RWPE2 (cell line): ENCODE measurements around the gene CDK14.

Experiments used
- ATAC-seq: fragments of 200-7000 bp; cut with Tn5 transposase; 3 replicates; pipeline ENCODE4 v1.9.1; 2021; ENCODE audit warnings: low read depth
- DNase-seq: peaks from one replicate; pipeline ENCODE4 v3.0.0-alpha.2; 2020; ENCODE audit warnings: low spot score
- H3K27ac ChIP-seq: fragments of 450-650 bp; 2 replicates; pipeline ENCODE4 v1.5.1; 2017; ENCODE audit warnings: mild to moderate bottlenecking; ENCODE audit not compliant: poor library complexity, severe bottlenecking
- H3K27me3 ChIP-seq: fragments of 250-450 bp; sonication (Bioruptor Pico); 2 replicates; pipeline ENCODE4 v1.5.1; 2021; ENCODE audit warnings: mild to moderate bottlenecking, moderate library complexity; ENCODE audit not compliant: insufficient read depth, poor library complexity, severe bottlenecking
- H3K36me3 ChIP-seq: fragments of 250-450 bp; sonication (Bioruptor Pico); 2 replicates; pipeline ENCODE4 v1.5.1; 2020; ENCODE audit warnings: low read depth, mild to moderate bottlenecking, moderate library complexity
- H3K4me1 ChIP-seq: fragments of 250-450 bp; sonication (Bioruptor Pico); 2 replicates; pipeline ENCODE4 v1.5.1; 2021; ENCODE audit warnings: mild to moderate bottlenecking, moderate library complexity; ENCODE audit not compliant: insufficient read depth, poor library complexity, severe bottlenecking
- H3K4me3 ChIP-seq: fragments of 250-450 bp; sonication (Bioruptor Pico); 2 replicates; pipeline ENCODE4 v1.5.1; 2021; ENCODE audit warnings: mild to moderate bottlenecking, moderate library complexity; ENCODE audit not compliant: severe bottlenecking
- H3K9me3 ChIP-seq: fragments of 250-450 bp; sonication (Bioruptor Pico); 2 replicates; pipeline ENCODE4 v1.5.1; 2021; ENCODE audit warnings: mild to moderate bottlenecking, moderate library complexity; ENCODE audit not compliant: severe bottlenecking
- TF ChIP-seq, protein P1 (sequence below): fragments of 450-650 bp; IDR thresholded peaks from one replicate; pipeline ENCODE4 v1.5.1; 2017; ENCODE audit warnings: mild to moderate bottlenecking, moderate library complexity; ENCODE audit not compliant: poor library complexity, severe bottlenecking

CDK14 gene

GRCh38 chr7:91162436-91162835 is 566.3 kb downstream of the CDK14 start:
- Histone ChIP-seq H3K27me3 (no peaks in the 10 kb centered on the region), H3K9me3 (no peaks in the 10 kb centered on the region), H3K36me3 (no peaks in the 10 kb centered on the region), H3K27ac (no peak overlapping the region), H3K4me1 (peaks cover 20% of the 10 kb centered on the region), H3K4me3 (no peak overlapping the region)
- ATAC-seq, result no peak
- DNase-seq, result no peak
- TF ChIP-seq, protein P1, sequence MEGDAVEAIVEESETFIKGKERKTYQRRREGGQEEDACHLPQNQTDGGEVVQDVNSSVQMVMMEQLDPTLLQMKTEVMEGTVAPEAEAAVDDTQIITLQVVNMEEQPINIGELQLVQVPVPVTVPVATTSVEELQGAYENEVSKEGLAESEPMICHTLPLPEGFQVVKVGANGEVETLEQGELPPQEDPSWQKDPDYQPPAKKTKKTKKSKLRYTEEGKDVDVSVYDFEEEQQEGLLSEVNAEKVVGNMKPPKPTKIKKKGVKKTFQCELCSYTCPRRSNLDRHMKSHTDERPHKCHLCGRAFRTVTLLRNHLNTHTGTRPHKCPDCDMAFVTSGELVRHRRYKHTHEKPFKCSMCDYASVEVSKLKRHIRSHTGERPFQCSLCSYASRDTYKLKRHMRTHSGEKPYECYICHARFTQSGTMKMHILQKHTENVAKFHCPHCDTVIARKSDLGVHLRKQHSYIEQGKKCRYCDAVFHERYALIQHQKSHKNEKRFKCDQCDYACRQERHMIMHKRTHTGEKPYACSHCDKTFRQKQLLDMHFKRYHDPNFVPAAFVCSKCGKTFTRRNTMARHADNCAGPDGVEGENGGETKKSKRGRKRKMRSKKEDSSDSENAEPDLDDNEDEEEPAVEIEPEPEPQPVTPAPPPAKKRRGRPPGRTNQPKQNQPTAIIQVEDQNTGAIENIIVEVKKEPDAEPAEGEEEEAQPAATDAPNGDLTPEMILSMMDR, result no peak

DNA sequence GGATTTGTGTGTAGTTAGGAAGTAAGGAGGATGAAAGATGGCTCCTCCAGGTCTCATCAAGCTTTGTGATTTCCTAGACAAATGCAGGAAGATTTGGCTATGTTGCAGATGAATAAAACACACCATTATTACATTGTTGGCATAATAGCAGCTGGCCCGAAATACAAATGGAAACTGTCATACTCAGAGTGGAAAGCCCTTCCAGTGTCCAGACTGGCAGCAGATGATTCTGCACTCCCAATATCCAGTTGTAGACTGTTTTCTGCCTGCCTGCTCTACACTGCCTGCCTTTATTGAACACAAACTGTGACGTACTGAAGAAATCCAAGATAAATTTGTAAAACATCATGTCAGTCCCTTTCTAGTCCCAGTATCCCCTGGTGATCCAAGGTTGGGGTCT is 568.4 kb downstream of the CDK14 start:
- Histone ChIP-seq H3K27ac (peak overlapping the region; percentile 87), H3K27me3 (no peaks in the 10 kb centered on the region), H3K36me3 (no peaks in the 10 kb centered on the region), H3K4me3 (no peak overlapping the region), H3K4me1 (peaks cover 20% of the 10 kb centered on the region), H3K9me3 (no peaks in the 10 kb centered on the region)
- TF ChIP-seq, protein P1, result no peak
- DNase-seq (no peak), ATAC-seq (no peak)

- Histone ChIP-seq H3K27me3 (no peaks in the 10 kb centered on the region), H3K27ac (peak overlapping the region; percentile 87), H3K36me3 (no peaks in the 10 kb centered on the region), H3K4me3 (no peak overlapping the region), H3K4me1 (peaks cover 20% of the 10 kb centered on the region), H3K9me3 (no peaks in the 10 kb centered on the region)
- no peak for DNase-seq
- ATAC-seq, result peak; percentile 99
- TF ChIP-seq, protein P1, result no peak
These were observed 569.1 kb downstream of the CDK14 start for GRCh38 chr7:91165006-91165845.

- TF ChIP-seq, protein P1, result no peak
- Histone ChIP-seq H3K4me3 (no peak overlapping the region), H3K4me1 (peaks cover 20% of the 10 kb centered on the region), H3K27ac (peak overlapping the region; percentile 87), H3K27me3 (no peaks in the 10 kb centered on the region), H3K9me3 (no peaks in the 10 kb centered on the region), H3K36me3 (no peaks in the 10 kb centered on the region)
- DNase-seq, result no peak
- peak; percentile 18; the same call in 2 of the 3 replicates for ATAC-seq
These were observed 569.7 kb downstream of the CDK14 start for GRCh38 chr7:91165846-91166230.
